Activated CD4-positive, CD25-positive, alpha-beta regulatory T cell treated with anti-CD3 and anti-CD28 coated beads, Interleukin-2, amount 50 U/mL, for 72 hours (primary cell): ENCODE measurements around the gene ELOA.
A peak's percentile ranks its signal among the peaks of the same experiment; 100 is the strongest.
"Not testable (repeated sequence)": the region's sequence is repeated elsewhere in the genome, so short reads cannot be mapped to it uniquely, and the experiment has no call there.

Source experiments
- DNase-seq: peaks from one replicate; pipeline ENCODE4 v3.0.0; 2021

ELOA gene

DNA sequence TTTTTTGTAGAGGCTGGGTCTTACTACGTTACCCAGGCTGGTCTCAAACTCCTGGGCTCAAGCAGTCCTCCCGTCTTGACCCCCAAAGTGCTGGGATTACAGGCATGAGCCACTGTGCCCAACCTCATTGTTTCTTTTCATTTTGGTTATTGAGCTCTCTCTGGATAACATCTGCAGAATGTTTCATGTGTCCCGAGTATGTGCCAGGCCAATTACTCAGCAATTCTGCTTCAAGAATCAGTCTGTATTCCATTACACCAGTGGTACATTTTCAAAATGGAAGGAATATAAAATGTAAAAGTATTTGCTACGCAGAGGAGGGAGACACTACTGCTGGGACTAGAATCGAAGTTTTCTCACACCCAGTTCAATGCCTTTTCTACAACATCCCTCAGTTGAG lies 1.7 kb upstream of the ELOA start:
- DNase-seq = no peak

DNA sequence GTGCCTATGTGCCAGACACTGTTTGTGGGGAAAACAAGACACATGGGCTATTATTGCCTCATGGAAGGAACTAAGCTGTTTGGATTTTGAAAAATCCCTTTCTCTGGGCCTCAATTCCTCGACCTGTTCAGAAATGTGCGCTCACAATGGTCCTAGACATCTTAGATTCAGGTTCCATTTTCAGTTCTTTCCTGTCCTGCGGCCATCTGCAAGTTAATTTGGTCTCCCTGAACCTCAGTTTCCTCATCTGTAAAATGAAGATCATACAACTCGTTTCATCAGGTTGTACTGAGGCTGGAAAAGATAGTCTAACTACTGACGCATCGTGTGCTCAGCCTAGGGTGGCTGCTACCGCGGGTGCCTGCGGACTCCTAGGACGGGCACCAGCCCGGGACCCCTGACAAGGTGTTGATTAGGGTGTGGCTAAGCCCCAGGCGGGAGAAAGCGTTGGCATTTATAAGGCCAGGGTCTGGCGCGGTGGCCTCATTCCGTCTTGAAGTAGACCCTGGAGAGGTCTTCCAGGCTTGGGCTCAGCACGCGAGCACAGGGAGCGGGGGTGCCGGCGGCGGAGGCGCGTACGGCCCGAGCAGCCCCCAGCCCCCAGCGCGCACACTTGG lies 493 bp upstream of the ELOA start:
- DNase-seq = no peak

DNA sequence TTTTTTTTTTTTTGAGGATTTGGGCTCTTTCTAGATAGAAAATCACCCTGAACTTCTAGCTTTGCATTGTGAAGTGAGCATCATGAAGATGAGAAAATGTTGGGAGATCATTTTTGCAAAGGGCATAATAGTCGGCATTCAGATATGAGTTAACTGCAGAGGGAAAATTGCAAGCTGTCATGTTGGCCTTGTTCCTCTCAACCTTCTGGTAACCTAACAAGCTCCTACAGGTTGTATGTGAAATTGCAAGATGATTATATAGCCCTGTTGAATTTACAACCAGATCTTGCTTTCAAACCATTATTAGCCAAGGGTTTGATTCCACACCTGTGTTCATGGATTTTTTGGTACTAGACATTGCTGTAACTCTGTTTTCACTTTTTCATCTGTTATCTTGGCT lies 2.2 kb downstream of the ELOA start:
- no peak for DNase-seq

DNA sequence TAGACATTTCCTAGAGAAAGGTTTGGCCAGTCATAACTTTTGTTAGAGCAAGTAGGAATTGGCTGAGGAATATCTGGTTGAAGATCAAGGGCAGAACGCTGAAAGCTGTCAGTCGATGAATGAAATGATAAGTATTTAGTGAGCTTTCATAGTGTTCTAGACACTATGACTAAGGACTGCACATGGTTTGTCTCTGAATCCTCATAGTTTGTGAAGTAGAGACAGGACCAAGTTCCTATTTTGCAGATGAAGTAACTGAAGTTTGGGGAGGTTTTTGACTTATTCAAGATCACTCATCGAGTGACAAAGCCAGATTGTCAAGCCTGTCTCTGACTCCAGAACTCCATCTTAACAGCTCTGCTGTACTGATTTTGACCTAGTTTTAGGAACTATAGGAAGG lies 4.7 kb downstream of the ELOA start:
- DNase-seq = no peak

DNA sequence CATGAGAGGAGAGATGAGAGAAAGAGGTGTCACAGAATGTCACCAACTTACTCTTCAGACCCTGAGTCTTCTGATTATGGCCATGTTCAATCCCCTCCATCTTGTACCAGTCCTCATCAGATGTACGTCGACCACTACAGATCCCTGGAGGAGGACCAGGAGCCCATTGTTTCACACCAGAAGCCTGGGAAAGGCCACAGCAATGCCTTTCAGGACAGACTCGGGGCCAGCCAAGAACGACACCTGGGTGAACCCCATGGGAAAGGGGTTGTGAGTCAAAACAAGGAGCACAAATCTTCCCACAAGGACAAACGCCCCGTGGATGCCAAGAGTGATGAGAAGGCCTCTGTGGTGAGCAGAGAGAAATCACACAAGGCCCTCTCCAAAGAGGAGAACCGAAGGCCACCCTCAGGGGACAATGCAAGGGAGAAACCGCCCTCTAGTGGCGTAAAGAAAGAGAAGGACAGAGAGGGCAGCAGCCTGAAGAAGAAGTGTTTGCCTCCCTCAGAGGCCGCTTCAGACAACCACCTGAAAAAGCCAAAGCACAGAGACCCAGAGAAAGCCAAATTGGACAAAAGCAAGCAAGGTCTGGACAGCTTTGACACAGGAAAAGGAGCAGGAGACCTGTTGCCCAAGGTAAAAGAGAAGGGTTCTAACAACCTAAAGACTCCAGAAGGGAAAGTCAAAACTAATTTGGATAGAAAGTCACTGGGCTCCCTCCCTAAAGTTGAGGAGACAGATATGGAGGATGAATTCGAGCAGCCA lies 8.0 kb downstream of the ELOA start:
- no peak for DNase-seq

DNA sequence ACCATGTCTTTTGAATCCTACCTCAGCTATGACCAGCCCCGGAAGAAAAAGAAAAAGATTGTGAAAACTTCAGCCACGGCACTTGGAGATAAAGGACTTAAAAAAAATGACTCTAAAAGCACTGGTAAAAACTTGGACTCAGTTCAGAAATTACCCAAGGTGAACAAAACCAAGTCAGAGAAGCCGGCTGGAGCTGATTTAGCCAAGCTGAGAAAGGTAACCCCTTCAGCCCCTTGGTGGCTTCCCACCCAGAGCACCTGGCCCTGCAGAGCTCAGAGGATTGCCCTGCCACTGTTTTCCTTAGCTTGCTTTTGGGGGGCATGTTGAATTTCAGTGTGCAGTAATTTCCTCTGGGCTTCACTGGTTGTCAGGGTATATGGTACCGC lies 8.5 kb downstream of the ELOA start:
- DNase-seq = no peak

DNA sequence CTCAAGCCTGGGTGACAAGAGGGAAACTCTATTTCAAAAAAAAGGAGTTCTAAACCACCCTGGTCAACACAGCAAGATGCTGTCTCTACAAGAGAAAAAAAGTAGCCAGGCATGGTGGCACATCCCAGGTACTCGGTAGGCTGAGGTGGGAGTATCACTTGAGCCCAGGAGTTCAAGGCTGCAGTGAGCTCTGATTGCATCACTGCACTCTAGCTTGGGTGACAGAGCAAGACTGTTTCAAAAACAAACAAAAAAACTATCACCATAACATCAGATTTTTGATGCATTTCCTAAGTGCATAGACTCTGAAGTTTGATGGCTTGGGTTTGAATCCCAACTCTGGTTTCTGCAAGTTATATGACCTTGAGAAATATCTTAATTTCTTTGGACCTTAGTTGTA lies 9.6 kb downstream of the ELOA start:
- no peak for DNase-seq

DNA sequence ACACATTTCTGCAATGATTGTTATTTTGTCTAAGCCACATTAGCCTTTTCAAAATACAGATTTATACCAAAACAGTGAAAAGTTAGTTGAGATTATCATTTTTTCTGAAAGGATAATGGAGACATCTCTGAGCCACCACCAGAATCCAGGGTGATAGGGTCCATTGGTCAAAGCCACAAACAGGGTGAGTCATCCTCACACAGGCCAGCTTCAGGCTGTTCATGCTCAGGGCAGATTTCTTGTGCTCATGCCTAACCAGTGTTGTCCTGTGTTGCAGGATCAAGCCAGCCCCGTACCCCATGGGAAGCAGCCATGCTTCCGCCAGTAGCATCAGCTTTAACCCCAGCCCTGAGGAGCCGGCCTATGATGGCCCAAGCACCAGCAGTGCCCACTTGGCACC lies 13.4 kb downstream of the ELOA start:
- DNase-seq = no peak

DNA sequence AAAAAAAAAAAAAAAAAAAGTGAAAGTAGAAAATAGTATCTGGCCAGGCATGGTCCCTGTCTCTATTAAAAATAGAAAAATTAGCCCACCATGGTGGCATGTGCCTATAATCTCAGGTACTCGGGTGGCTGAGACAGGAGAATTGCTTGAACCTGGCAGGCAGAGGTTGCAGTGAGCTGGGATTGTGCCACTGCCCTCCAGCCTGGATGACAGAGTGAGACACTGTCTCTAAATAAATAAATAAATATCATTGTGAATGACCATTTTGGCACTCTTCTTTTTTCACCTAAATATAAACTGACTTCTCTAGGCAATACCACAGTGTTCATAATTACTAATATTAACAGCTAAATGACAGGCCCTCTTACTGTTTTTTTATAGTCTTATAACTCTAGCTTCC lies 14.5 kb downstream of the ELOA start:
- DNase-seq = no peak

DNA sequence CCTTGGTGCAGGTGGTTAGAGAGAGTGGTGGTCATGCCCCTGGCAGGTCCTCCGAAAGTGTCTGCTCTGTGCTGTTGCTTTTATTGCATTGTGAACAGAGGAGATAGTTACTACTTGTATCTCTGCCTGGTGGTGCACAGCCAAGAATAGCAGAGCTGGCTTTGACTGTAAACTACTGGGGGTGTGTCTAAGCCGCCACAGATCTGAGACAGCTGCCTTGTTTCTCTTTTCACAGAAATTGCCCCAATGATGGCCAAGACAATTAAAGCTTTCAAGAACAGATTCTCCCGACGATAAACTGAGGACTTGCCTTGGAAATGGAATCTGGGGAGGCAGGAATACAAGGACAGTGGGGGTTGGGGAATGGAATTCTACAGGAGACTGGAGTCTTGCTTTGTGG lies 16.0 kb downstream of the ELOA start:
- no peak for DNase-seq

DNA sequence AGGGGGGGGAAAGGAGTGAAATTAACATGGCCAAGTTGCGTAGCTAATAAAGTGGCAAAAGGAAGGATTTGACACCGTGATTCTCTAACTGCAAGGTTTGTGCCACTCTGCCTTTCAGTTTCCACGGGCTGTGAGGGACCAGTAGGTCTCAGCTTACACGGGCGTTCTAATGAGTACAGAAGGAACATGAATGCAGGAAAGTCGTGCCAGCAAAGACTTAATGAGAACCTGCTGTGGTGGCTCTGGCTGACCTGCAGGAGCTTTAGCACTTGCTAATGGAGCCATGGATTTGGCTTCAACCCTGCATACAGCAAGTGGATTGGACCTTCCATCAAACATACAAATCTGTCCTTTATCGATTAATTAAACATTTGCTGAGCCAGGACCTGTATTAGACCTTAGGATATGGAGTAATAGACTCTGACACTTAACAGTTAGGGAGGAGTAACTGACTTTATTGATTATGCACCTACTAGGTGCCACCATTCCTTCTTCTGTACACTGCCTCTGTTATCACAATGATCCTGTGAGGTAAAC lies 19.8 kb downstream of the ELOA start:
- DNase-seq = no peak

DNA sequence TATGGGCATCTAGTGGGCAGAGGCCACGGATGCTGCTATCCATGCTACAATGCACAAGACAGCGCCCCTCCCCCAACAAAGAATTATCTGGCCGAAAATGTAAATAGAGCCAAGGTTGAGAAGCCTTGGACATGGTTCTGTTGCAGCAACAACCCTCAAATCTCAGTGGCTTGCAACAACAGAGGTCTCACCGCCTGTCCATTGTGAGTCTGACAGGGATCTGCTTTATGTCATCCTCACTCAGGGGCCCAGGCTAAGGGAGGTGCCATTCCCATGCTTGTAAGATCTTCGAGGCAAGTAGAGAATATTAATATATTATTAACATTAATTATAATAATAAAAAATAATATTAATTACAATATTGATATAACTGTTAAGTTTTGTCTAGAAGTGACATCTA lies 25.5 kb downstream of the ELOA start:
- no peak for DNase-seq

DNA sequence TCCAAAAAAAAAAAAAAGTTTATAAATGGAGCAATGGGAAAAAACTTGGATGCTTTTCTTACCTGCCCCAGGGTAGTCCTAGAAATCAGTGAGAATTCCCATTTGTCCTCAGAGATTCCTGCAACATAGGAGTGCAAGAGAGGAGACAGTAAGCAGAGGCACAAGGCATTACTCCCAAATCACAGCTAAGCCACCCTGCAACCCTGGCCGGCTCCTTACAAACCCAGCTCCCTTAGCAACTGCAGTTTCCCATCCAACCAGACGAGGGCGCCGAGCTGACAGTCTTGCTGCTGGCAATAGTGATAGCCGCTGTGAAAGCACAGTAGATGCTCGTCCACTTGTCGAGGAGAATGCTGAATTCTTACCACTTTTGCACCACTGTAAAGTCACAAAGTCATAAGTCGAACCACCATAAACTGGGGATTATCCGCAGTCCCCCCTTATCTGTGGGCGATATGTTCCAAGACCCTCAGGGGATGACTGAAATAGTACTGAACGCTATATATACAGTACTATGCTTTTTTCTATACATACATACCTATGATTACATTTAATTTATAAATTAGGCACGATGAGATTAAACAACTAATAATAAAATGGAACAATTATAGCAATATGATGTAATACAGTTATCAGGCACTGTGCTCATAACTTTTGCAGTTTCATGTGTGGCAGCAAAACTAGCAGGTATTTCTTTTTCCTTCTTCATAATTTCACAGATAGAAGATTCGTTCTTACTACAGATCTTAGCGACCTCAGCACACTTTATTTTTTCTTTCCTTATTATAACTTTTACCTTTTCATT lies 29.0 kb downstream of the ELOA start:
- DNase-seq = peak; percentile 88

DNA sequence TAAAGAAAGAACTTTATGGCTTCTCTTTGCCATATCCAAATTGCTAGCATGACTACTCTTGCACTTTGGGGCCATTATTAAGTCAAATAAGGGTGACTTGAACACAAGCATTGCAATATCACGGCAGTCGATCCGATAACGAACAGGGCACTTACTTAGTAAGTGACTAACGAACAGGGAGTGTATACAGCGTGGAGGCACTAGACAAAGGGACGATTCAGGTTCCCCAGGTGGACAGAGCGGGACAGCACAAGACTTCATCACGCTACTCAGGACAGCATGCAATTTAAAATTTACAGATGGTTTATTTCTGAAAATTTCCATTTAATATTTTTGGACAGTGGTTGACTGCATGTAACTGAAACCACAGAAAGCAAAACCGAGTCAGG lies 29.6 kb downstream of the ELOA start:
- no peak for DNase-seq

DNA sequence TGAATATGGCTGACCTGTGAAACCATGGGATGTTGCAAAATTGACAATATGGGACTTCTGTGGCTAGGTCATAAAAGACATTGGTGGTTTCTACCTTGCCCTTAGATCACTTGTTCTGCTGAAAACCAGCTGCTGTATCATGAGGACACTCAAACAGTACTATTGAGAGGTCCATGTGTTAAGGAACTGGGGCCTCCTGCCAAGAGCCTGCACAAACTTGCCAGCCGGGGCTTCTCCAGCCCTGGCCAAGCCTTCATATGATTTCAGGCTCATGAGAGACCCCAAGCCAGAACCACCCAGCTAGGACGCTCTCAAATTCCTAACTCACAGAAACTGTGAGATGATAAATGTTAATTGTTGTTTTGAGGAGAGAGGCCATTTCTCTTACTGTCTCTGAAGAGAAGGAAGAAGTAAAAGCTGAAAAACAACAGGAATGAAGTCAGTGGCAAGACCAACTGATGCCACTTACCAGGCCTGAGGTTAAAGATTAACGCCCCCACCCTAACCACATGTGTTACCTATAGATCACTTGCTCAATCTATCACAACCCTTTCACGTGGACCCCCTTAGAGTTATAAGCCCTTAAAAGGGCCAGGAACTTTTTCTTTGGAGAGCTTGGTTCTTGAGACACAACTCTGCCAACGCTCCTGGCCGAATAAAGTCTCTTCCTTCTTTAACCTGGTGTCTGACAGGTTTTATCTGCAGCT lies 31.1 kb downstream of the ELOA start:
- no peak for DNase-seq

DNA sequence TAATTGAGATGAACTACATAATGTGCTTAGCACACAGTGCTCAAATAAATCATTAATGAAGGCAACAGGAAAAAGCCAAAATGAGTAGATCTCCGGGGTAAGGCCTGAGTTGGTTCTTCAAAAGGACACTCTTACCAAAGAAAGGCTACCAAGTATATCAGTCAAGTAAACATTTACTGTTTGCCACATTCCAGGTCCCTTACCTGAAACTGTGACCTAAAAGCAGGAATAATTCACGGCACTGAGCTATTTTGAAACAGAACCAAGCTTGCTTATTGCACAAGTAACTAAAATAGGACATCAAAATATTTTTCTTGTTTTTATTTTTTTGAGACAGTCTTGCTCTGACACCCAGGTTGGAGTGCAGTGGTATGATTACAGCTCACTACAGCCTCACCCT lies 32.9 kb downstream of the ELOA start:
- DNase-seq = no peak

DNA sequence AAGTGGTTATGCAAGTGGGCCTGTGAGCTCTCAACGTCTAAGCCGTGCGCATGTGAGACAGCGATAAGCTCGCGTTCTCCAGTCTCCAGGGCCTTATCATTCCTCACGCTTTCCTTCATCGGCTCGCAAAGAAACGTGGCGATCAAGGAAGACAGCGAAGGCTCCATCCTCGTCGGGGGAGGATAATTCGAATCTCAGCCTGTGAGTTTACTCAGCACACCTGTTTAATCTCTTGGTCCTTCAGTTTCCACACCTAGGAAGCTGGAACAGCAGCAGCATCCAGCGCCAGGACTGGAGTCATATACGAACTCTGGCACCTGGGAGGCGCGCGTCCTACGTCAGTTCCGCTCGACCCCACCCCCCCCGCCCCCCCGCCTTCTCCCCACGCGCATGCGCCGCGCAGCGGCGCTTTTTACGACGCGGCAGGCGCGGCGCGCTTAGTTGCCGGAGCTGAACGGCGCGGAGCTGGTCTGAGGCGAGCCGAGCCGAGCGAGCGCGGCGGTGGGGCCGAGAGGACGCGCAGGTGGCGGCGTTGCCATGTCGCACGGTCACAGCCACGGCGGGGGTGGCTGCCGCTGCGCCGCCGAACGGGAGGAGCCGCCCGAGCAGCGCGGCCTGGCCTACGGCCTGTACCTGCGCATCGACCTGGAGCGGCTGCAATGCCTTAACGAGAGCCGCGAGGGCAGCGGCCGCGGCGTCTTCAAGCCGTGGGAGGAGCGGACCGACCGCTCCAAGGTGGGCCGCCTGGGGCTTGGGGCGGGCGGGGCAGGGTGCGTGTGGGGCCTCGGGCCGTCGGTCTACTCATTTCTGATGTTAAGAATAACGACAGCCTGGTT lies 34.9 kb downstream of the ELOA start, which contains the start of gene PITHD1:
TSS of gene PITHD1 (plus strand) at position 440 of the 836 bp plus-strand sequence. CDS start at position 538, 98 bp downstream.
- DNase-seq = peak; percentile 82

DNA sequence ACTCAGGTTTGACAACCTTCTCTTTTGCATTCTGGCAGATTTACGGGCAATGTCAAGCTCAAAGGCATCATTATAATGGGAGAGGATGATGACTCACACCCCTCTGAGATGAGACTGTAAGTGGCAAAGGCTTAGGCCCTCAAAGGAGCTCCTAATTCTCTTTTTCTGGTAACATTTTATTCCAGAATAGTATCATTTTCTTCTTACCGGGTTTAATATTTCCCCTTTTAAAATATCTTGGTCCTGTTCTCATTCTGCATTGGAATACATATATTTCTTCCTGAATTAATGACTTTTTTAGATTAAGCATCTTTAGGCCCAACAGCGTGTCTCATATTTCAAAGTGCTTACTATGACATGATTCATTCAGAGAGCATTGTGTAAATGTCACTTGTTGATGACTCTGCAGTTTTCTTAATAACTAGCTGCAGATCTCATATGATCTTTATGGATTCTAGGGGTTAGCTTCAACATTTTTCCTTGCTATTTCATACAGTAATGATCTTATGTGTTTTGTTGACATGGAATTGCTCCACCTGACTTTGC lies 36.6 kb downstream of the ELOA start:
- DNase-seq = no peak

DNA sequence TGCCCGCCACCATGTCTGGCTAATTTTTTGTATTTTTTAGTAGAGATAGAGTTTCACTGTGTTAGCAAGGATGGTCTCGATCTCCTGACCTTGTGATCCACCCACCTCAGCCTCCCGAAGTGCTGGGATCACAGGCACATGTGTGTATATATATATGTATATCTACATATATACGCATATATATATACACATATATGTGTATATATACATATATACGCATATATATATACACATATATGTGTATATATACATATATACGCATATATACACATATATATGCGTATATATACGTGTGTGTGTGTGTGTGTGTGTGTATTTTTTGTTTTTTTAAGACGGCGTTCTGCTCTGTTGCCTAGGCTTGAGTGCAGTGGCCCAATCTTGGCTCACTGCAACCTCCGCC lies 39.9 kb downstream of the ELOA start:
- not testable (repeated sequence) for DNase-seq

DNA sequence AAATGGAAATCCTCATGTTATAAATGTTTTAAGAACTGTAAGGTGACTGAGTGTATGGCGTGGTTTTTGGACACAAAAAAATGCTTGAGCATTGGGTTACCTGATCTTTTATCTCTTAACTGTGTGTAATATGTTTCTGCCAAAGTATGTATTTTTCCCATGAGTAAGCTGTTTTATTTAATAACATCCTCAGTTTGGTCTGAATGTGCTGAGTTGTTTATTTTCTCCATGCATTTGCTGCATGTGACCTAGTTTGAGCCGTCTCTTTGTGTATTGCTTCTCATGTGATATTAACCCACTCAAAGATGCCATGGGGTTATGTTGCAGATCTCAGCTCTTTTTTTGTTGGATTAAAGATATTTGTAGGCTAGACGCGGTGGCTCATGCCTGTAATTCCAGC lies 41.6 kb downstream of the ELOA start:
- DNase-seq = no peak

DNA sequence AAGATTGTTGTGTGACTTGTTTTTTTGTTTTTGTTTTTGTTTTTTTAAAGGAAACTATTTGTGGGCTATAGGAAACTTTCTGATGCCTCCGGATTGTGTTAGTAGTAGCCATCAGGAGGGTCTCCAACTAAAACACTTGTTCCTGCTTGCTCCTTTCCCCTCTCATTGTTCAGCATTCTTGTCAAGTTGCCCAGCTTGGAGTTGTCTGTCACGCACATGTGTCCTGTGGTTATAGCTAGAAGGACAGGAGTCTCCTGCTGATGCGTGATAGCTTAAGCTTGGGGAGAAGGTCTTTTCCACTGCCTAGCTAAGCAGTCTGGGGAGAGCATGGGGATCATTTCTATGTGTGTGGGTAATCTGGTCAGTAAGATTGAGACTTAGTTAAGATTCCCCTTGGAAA lies 44.4 kb downstream of the ELOA start:
- DNase-seq = no peak

DNA sequence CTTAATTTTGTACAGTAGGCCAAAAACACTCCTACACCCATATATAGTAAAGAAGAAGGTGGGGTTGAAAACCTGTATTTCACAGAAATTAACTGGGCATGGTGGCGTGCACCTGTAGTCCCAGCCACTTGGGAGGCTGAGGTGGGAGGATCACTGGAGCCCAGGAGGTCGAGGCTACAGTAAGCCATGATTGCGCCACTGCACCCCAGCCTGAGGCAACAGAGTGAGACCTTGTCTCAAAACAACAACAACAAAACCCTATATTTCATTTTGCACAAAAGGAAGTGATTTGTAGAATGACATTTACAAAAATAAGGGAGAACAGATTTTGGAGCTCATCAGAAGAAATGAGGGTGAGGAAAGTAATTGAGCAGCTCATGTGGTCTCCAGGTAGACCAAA lies 45.4 kb downstream of the ELOA start:
- DNase-seq = no peak
